WTC11 (cell line): ENCODE measurements around the gene IL1F10. TPM values are rescaled to one million over a fixed set of nuclear protein-coding genes. Genes with fewer than 3 reads are reported as not detected.

Source experiments
- ATAC-seq: fragments of 200-7000 bp; cut with Tn5 transposase; 2 replicates; pipeline ENCODE4 v1.10.0; 2021; ENCODE audit warnings: mild to moderate bottlenecking, moderate library complexity
- CTCF ChIA-PET: fragments of 300-600 bp; sonication (Branson Sonifier 250); formaldehyde crosslinking; loops from one replicate; lab custom pipeline; 2021; ENCODE audit warnings: antibody characterized with exemption; lab: Charles Lee
- POLR2A ChIA-PET: fragments of 350-600 bp; sonication (Branson Sonifier 250); formaldehyde crosslinking; loops from one replicate; lab custom pipeline; 2021; ENCODE audit warnings: antibody characterized with exemption; lab: Charles Lee
- DNase-seq: peaks from one replicate; pipeline ENCODE4 v3.0.0; 2021; ENCODE audit warnings: low spot score
- H3K27ac Mint-ChIP-seq: 2 replicates; pipeline ENCODE4 v1.8.0; 2021; ENCODE audit warnings: mixed read lengths
- H3K27me3 Mint-ChIP-seq: 2 replicates; pipeline ENCODE4 v1.8.0; 2021; ENCODE audit warnings: low read depth, mild to moderate bottlenecking, moderate library complexity, mixed read lengths
- H3K36me3 Mint-ChIP-seq: 2 replicates; pipeline ENCODE4 v1.8.0; 2021; ENCODE audit warnings: mixed read lengths
- H3K4me1 Mint-ChIP-seq: 2 replicates; pipeline ENCODE4 v1.8.0; 2022; ENCODE audit warnings: mixed read lengths
- H3K4me3 Mint-ChIP-seq: 2 replicates; pipeline ENCODE4 v1.8.0; 2021; ENCODE audit warnings: mild to moderate bottlenecking, moderate library complexity, mixed read lengths
- H3K9me3 Mint-ChIP-seq: 2 replicates; pipeline ENCODE4 v1.8.0; 2021; ENCODE audit warnings: mixed read lengths
- CBFB ChIP-seq: sonication (generic); formaldehyde crosslinking; IDR thresholded peaks from 2 replicates; pipeline ENCODE4 v1.8.1; 2022; ENCODE audit warnings: mild to moderate bottlenecking, low read depth, missing genetic modification reagents
- CDX4 ChIP-seq: fragments of 250-450 bp; sonication (Bioruptor Pico); IDR thresholded peaks from 2 replicates; pipeline ENCODE4 v1.9.0; 2021; ENCODE audit warnings: moderate library complexity, mild to moderate bottlenecking, inconsistent platforms, borderline replicate concordance
- CTCF ChIP-seq: fragments of 200-600 bp; IDR thresholded peaks from 2 replicates; pipeline ENCODE4 v1.8.0; 2022; ENCODE audit warnings: antibody characterized with exemption
- FOXJ3 ChIP-seq: sonication (generic); formaldehyde crosslinking; IDR thresholded peaks from 2 replicates; pipeline ENCODE4 v1.9.0; 2021; ENCODE audit warnings: missing genetic modification reagents, mild to moderate bottlenecking, borderline replicate concordance
- NFYB ChIP-seq: sonication (generic); formaldehyde crosslinking; conservative IDR thresholded peaks from 2 replicates; pipeline ENCODE4 v1.8.0; 2022; ENCODE audit warnings: low read depth, missing genetic modification reagents
- RORB ChIP-seq: fragments of 250-450 bp; sonication (Bioruptor Pico); IDR thresholded peaks from 2 replicates; pipeline ENCODE4 v1.9.0; 2021; ENCODE audit warnings: mild to moderate bottlenecking
- TEAD4 ChIP-seq: sonication (generic); formaldehyde crosslinking; IDR thresholded peaks from 2 replicates; pipeline ENCODE4 v1.8.0; 2022; ENCODE audit warnings: mild to moderate bottlenecking, missing genetic modification reagents
- ZNF121 ChIP-seq: sonication (generic); formaldehyde crosslinking; IDR thresholded peaks from 2 replicates; pipeline ENCODE4 v1.8.0; 2023; ENCODE audit warnings: missing genetic modification reagents
- ZNF138 ChIP-seq: sonication (generic); formaldehyde crosslinking; conservative IDR thresholded peaks from 2 replicates; pipeline ENCODE4 v1.8.1; 2022; ENCODE audit warnings: mild to moderate bottlenecking, moderate library complexity, missing genetic modification reagents
- ZNF396 ChIP-seq: fragments of 250-450 bp; sonication (Bioruptor Pico); IDR thresholded peaks from 2 replicates; pipeline ENCODE4 v1.8.0; 2021; ENCODE audit warnings: mild to moderate bottlenecking, moderate library complexity, borderline replicate concordance
- ZNF423 ChIP-seq: fragments of 250-450 bp; sonication (Bioruptor Pico); IDR thresholded peaks from 2 replicates; pipeline ENCODE4 v2.1.2; 2022; ENCODE audit warnings: mild to moderate bottlenecking, moderate library complexity
- ZNF671 ChIP-seq: fragments of 250-450 bp; sonication (Bioruptor Pico); IDR thresholded peaks from 2 replicates; pipeline ENCODE4 v1.8.0; 2021; ENCODE audit warnings: mild to moderate bottlenecking
- total RNA-seq: library from RNA; stranded (reverse); gene quantifications from 3 replicates; pipeline ENCODE4 v1.2.3, GENCODE V29; 2021
- TF ChIP-seq, protein P1 (sequence below): sonication (generic); formaldehyde crosslinking; IDR thresholded peaks from 2 replicates; pipeline ENCODE4 v1.8.0; 2023; ENCODE audit warnings: missing genetic modification reagents, mild to moderate bottlenecking, borderline replicate concordance
- TF ChIP-seq, protein P2 (sequence below): fragments of 250-450 bp; sonication (Bioruptor Pico); IDR thresholded peaks from 2 replicates; pipeline ENCODE4 v1.9.0; 2021; ENCODE audit warnings: mild to moderate bottlenecking, borderline replicate concordance
- TF ChIP-seq, protein P3 (sequence below): sonication (generic); formaldehyde crosslinking; IDR thresholded peaks from 2 replicates; pipeline ENCODE4 v1.8.0; 2022; ENCODE audit warnings: mild to moderate bottlenecking, missing genetic modification reagents

Gene IL1F10
- total RNA-seq, 1 experiment from 2014 or later, result not detected

- TF ChIP-seq, protein P1, sequence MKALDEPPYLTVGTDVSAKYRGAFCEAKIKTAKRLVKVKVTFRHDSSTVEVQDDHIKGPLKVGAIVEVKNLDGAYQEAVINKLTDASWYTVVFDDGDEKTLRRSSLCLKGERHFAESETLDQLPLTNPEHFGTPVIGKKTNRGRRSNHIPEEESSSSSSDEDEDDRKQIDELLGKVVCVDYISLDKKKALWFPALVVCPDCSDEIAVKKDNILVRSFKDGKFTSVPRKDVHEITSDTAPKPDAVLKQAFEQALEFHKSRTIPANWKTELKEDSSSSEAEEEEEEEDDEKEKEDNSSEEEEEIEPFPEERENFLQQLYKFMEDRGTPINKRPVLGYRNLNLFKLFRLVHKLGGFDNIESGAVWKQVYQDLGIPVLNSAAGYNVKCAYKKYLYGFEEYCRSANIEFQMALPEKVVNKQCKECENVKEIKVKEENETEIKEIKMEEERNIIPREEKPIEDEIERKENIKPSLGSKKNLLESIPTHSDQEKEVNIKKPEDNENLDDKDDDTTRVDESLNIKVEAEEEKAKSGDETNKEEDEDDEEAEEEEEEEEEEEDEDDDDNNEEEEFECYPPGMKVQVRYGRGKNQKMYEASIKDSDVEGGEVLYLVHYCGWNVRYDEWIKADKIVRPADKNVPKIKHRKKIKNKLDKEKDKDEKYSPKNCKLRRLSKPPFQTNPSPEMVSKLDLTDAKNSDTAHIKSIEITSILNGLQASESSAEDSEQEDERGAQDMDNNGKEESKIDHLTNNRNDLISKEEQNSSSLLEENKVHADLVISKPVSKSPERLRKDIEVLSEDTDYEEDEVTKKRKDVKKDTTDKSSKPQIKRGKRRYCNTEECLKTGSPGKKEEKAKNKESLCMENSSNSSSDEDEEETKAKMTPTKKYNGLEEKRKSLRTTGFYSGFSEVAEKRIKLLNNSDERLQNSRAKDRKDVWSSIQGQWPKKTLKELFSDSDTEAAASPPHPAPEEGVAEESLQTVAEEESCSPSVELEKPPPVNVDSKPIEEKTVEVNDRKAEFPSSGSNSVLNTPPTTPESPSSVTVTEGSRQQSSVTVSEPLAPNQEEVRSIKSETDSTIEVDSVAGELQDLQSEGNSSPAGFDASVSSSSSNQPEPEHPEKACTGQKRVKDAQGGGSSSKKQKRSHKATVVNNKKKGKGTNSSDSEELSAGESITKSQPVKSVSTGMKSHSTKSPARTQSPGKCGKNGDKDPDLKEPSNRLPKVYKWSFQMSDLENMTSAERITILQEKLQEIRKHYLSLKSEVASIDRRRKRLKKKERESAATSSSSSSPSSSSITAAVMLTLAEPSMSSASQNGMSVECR, result no peak
- TF ChIP-seq CDX4 (CRISPR knock-in tag), result no peak
- TF ChIP-seq ZNF423 (CRISPR knock-in tag), result no peak
- no peak for TF ChIP-seq RORB (CRISPR knock-in tag)
- no peak for TF ChIP-seq NFYB (CRISPR knock-in tag)
- no peak for TF ChIP-seq CBFB (CRISPR knock-in tag)
- TF ChIP-seq FOXJ3, result no peak
- TF ChIP-seq ZNF671 (CRISPR knock-in tag), result no peak
Measured at GRCh38 chr2:113058998-113059960, 8.5 kb upstream of the IL1F10 start, which contains the start of gene IL36RN (continued).

DNA sequence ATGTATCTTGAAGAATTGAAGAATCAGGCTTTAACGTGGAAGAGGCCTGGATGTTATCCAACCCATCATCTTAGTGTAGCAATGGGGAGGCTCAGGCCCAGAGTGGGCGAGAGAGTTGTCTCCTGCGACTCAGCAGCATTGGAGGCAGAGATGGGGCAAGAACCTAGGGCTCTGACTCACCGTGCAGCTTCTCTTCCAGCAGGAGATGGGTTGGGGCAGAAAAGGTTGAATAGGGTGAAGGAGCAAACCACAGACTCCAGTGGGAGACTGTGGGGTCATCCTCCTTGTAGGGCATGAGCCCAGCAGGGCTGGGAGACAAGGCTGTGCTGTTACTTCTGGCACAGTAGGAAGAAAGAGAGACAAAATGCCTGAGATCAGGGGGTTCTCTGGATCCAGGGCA, 7.4 kb upstream of the IL1F10 start:
- Mint-ChIP-seq H3K36me3 (peaks cover 8% of the 10 kb centered on the region), H3K4me3 (no peak overlapping the region), H3K4me1 (no peaks in the 10 kb centered on the region), H3K27ac (no peak overlapping the region), H3K27me3 (peaks cover 76% of the 10 kb centered on the region), H3K9me3 (peaks cover 29% of the 10 kb centered on the region)
- ATAC-seq, result no peak
- CTCF ChIA-PET, result interaction anchor here (1.9 kb wide), 1 partner anchor 78 kb away, joined by 4 read pairs; no protein-coding TSS in a partner anchor
- POLR2A ChIA-PET, result no interaction called here
- TF ChIP-seq CBFB (CRISPR knock-in tag) (no peak), ZNF138 (CRISPR knock-in tag) (no peak)
- DNase-seq, result no peak

DNA sequence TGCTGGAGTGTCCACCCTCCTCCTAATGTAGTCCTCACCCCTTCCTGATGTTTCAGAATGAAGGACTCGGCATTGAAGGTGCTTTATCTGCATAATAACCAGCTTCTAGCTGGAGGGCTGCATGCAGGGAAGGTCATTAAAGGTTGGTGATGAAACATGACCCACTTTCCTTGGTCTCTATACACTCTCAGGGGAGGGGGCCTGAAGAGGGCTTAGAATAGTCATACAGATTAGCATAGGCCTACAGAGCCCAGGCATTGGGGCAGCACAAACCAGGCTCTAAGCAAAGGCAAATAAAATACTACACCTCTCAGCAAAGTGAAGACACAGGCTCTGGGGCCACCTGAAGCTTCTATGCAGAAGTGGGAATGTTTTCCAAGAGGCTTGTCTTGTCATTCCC, 7.0 kb upstream of the IL1F10 start:
- DNase-seq (no peak), ATAC-seq (peak; percentile 39; the same call in 1 of the 2 replicates)
- CTCF ChIA-PET, result no interaction called here
- peaks cover 74% of the 10 kb centered on the region for H3K27me3 Mint-ChIP-seq
- peaks cover 27% of the 10 kb centered on the region for H3K9me3 Mint-ChIP-seq
- peaks cover 4% of the 10 kb centered on the region; the same call in 1 of the 2 replicates for H3K36me3 Mint-ChIP-seq
- no peak overlapping the region for H3K4me3 Mint-ChIP-seq
- H3K27ac Mint-ChIP-seq, result no peak overlapping the region
- POLR2A ChIA-PET, result no interaction called here
- no peaks in the 10 kb centered on the region for H3K4me1 Mint-ChIP-seq
- TF ChIP-seq, protein P2, sequence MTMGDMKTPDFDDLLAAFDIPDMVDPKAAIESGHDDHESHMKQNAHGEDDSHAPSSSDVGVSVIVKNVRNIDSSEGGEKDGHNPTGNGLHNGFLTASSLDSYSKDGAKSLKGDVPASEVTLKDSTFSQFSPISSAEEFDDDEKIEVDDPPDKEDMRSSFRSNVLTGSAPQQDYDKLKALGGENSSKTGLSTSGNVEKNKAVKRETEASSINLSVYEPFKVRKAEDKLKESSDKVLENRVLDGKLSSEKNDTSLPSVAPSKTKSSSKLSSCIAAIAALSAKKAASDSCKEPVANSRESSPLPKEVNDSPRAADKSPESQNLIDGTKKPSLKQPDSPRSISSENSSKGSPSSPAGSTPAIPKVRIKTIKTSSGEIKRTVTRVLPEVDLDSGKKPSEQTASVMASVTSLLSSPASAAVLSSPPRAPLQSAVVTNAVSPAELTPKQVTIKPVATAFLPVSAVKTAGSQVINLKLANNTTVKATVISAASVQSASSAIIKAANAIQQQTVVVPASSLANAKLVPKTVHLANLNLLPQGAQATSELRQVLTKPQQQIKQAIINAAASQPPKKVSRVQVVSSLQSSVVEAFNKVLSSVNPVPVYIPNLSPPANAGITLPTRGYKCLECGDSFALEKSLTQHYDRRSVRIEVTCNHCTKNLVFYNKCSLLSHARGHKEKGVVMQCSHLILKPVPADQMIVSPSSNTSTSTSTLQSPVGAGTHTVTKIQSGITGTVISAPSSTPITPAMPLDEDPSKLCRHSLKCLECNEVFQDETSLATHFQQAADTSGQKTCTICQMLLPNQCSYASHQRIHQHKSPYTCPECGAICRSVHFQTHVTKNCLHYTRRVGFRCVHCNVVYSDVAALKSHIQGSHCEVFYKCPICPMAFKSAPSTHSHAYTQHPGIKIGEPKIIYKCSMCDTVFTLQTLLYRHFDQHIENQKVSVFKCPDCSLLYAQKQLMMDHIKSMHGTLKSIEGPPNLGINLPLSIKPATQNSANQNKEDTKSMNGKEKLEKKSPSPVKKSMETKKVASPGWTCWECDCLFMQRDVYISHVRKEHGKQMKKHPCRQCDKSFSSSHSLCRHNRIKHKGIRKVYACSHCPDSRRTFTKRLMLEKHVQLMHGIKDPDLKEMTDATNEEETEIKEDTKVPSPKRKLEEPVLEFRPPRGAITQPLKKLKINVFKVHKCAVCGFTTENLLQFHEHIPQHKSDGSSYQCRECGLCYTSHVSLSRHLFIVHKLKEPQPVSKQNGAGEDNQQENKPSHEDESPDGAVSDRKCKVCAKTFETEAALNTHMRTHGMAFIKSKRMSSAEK, result no peak
- TF ChIP-seq TEAD4 (CRISPR knock-in tag) (no peak), NFYB (CRISPR knock-in tag) (no peak), CTCF (no peak), ZNF396 (no peak), ZNF121 (no peak)
- TF ChIP-seq, protein P3, sequence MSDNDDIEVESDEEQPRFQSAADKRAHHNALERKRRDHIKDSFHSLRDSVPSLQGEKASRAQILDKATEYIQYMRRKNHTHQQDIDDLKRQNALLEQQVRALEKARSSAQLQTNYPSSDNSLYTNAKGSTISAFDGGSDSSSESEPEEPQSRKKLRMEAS (CRISPR knock-in tag), result no peak
